OCI-LY3 (cell line): ENCODE data around the gene HTR1D.

Source experiments
- CTCF ChIP-seq: fragments of 200-600, 300-600 bp; sonication (generic); IDR thresholded peaks from 2 replicates; pipeline ENCODE4 v1.5.1; 2014; ENCODE audit warnings: antibody characterized with exemption, low read length, low read depth
- EZH2phosphoT487 ChIP-seq: fragments of 200-600 bp; shearing (Covaris generic); IDR thresholded peaks from 2 replicates; pipeline ENCODE4 v1.6.1; 2018; ENCODE audit warnings: antibody characterized with exemption, mixed run types, low read depth

- TF ChIP-seq CTCF (no peak), EZH2phosphoT487 (no peak)
Measured at GRCh38 chr1:23211955-23212354, 5.3 kb downstream of the HTR1D start.
